GF-D8 (cell line): ENCODE measurements around the gene SSTR3.
"Not testable (repeated sequence)": the region's sequence is repeated elsewhere in the genome, so short reads cannot be mapped to it uniquely, and the experiment has no call there.

Source experiments
- DNase-seq: peaks from one replicate; lab custom pipeline; 2025; lab: John Stamatoyannopoulos, UW

SSTR3 gene

DNA sequence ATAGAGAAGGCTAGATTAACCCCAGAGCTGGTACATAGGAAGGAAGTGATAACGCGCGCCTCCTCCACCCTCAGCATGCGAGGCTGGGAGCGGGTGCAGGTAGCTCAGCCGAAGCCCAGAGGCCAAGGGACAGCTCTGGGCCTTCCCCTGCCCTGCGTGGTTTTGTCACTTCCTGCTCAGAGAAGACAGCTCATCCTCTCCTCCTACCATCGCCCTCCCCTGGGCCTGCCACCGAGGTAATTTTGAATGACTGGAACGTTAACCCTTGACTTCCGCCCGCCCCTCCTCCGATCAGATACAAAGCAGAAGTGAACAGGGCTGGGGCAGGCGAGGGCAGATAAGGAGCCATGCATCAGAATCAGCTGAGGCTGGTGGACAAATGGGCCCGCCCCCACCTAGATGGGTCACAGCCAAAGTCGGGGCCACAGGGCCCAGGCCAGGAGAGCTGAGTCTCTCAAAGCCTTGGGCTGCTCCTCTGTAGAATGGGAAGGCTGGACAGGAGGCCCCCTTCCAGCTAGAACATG lies 30.2 kb upstream of the SSTR3 start:
- DNase-seq, result peak; percentile 98

DNA sequence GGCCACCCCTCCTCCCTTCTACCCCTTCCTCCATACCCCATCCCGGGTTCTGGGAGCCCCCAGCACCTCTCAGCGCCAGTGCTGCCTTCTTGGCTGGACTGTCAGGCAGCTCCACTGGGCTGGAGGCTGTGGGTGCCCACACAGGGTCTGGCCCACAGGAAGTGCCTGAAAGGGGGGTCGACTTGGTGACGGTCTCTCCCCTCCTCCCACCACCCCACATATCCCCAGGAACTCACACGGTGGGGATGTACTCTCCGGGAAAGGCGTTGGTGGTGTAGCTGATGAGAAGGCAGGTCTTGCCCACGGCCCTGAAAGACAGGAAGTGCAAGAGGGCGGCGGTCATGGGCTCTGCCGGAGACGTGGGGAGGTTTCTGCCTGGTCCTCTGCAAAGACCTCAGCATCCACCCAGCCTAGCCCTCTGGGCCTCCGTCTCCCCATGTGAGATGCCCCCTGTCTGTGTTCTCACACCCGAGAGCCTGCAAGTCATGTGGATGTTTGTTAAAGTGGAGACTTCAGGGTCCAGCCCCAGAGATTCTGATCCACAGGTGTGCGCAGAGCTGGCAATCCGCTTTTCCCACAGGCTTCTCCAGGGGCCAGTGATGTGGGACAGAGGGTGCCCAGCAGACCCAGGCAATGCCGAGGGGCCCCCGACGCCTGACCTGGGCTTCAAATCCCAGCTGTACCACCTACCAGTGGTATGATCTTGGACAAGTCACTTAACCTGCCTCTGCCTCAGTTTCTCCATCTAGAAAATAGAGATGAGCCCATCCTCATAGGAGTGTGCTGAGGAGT lies 29.3 kb upstream of the SSTR3 start:
- DNase-seq, result no peak

DNA sequence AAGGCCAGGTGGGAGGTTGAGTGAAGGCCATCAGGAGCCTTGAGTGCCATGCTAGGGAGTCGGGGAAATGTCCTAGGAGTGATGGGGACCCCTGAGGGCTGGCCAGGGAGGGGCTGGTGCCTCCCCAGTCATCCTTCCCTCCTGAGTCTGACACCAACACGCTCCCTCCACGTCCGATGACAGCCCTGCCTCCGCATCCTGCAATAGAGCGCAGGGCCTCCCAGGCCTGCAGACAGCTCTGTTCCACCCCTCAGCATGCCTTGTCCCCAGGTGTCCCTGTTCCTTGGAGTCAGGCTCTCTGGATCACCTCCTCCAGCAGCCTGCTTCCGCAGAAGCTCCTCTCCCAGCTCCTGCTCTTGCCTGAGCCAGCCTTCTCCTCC lies 28.7 kb upstream of the SSTR3 start:
- DNase-seq, result no peak

DNA sequence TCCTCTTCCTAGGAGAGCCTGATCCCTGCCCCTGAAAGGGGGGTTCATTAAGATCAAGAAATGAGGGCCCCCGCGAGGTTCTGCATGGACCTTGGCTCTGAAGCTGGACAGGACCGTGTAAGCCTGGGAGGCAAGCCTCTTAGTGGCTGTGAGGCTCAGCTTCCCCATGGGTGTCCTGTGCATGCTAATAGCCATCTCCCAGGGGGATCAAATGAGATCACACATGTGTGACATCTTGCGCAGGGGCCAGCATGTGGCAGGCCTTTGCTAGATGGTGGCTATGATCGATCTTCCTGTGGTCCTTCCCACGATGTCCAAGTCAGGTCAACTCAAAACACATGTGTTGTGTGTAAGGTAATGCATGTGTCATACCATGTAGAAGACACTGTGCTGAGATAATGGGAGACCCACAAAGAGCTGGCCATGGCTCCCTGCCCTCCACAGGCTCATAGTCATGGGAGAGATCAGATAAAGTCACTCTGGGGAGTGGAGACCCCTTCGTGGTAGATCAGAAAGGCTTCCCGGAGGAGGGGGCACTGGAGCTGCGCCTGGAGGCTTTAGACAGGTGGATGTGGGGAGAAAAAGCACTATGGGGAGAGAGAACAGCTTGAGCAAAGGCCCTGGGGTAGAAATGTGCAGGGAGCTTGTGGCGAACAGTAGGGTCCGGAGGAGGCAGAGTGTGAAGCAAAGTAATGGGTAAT lies 28.1 kb upstream of the SSTR3 start:
- no peak for DNase-seq

DNA sequence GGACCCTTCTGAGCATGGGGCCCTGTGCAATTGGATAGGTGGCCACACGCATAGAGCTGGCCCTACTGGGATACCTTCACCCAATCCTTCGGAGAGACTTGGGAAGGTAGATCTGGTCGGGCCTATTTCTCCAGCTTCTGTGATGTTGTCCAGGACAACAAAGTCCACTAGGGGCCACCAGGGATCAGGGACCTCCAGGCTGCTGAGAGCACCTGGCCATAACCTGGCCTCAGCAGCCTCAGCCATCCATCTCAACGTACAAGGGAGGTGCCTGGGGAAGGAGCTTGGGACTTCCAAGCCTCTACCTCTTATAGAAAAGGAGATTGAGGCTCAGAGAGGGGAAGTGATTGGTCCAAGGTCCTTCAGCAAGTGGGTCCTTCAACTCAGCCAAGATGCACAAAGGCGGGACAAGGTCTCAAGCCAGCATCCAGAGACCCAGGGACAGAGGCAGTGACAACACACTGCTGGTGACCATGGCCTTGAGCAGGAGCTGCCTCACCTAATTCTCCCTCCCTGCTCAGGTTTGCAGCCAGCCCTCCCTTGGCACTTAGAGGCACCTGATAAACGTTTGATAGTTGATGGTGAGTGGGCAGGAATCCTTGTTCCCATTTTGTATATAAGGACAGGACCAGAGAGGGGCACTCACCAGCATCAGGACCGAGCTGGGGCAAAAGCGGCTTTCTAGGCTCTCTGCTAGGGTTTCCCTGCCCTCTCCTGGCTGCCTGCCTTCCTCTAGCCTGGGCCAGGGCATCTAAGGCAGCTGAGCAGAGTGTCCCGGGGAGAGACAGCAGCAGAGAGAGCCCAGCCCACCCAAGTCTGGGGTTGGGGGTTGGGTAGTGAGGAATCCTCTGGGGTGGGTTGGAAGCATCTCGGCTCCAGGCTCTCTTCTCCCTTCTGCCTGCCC lies 27.3 kb upstream of the SSTR3 start:
- no peak for DNase-seq

DNA sequence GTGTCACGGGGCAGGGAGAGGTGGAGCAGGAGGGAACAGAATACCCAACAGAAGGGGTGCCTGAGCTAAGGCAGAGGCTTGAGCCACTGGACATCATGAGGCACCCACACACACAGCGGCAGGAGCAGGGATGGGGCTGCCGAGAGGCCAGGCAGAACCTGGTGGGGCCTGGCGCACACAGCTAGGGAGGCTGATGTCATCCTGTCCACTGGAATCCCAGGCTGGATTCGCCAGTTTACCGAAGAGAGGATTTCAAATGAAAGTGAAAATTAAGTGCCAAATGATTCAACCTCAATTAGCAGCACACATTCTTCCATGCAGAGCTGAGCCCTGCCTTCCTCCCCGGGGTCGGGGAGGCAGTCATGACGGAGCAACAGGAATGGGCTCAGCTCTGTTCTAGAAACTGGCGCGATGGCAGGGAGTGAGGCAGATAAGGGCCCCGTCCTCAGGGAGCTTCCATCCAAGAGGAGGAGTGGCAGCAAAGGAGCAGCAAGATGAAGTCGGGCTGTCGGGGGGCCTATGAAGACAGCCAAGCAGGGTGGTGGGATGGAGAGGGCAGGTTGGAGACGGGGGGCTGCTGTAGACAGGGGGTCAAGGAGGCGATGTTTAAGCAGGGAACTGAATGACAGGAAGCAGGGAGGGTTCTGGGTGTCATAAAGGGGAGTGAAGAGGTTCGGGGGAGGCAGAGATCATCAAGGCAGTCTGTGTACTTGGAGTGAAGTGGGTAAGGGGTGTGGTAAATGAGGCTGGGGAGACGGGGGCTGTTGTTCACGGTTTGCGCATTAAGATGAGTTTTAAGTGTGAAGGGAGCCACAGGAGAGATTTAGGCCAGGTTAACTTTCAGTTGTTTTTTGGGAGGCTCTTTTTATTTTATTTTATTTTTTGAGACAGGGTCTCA lies 25.3 kb upstream of the SSTR3 start:
- no peak for DNase-seq

DNA sequence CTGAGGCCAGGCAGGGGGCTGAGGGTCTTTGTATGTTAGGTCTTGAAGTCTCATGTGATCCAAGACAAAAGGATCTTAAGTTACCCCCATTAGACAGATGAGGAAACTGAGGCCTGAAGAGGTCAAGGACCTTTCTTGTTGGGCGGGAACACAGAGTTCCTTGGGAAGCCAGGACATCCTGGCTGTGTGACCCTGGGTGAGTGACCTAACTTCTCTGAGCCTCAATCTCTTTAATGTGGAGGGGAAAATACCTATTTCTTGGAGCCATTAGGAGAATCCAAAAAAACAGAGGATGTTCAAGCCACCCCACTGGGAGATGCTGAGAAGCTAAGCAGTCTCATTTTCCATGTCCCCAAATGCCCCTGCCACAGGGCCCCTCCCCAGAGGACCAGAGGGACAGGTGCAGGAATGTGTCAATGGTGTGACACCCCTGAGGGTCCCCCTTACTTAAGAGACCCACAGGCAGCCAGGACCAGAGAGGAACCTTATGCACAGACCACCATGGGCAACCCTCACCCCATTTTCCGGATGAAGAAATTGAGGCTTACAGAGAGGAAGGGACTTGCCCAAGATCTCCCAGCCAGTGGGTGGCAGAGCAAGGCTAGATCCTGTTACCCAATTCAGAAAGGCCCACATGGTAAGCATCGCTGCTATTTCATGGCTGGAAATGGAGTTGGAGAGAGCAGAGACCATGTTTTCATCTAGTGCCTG lies 23.8 kb upstream of the SSTR3 start:
- DNase-seq, result peak; percentile 4

DNA sequence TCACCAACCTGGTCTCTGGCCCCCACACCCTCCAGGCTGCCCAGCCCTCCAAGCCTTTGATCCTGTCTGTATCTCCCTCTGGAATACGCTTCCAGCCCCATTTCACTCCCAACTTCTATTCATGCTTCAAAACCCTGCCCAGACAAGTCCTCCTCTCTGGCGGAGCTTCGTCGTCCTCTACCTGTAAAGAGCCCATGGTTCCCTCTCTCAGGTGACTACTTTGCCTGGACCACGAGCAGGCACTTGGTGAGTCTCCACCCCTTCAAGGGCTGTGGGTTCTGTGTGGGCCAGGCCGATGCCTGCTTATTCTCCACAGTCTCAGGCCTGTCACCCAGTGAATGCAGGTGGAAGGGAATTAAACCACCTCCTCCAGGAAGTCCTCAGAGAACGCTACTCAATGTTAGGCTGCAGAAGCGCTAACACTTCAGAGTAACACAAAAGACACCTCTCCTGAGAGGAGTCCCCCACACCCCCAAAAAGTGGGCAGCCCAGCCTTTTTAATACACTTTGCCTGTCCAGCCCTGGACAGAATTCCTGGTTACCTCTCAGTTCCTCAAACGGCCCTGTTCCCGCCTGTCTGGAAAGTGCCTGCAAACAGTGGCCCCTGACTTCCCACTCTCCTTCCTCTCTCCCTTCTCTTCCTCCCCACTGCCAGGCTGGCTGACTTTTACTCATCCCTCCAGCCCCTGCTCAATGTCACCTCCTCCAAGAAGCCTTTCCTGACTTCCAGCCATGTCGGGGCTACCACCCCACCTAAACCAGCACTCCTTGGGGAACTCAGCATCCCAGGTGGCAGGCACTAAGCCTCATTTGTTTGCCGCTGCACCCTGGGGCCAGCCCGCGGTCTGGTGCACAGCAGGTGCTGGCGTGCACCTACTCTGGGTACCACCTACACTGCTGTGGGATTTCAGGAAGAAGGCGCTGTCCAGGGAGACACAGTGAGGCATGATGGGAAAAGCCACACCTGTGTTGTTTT lies 22.7 kb upstream of the SSTR3 start:
- no peak for DNase-seq

DNA sequence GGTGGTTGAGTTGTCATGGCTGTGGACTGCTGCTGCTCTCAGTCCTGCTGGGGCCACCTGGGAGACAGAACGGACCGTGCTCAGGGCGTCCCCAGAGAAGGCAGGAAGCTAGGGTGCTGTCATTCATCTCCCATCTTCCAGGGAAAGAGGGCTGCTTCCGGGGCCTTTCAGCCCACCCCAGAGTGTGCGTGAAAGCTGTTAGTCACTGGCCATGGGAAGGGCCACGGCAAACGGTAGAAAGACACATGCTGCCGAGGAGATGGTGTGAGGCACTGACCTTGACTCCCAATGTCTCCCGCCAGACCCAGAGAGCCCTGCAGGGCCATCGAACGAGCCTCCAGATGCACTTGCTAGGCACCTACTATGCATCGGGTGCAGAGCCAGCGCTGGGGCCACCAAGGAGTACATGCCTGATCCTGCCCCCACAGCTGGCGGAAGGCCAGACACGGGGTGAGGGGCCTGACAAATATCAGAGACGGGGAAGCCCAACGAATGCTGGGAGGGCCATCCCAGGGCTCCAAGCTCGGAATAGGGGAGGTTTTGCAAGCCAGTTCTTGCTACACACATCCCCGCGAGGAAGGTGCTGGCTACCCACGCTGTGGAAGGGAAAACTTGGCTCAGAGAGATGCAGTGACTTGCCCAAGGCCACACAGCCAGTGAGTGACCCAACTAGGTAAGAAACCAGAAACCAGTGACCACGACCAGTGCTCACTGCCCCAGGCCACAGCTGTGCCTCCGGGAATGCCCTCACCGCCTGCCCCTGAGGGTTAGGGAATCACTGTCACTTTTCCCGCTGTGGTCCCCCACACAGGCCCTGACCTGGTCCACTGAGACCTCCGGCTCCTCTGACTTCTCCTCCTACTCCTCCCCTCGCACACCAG lies 21.7 kb upstream of the SSTR3 start:
- no peak for DNase-seq

DNA sequence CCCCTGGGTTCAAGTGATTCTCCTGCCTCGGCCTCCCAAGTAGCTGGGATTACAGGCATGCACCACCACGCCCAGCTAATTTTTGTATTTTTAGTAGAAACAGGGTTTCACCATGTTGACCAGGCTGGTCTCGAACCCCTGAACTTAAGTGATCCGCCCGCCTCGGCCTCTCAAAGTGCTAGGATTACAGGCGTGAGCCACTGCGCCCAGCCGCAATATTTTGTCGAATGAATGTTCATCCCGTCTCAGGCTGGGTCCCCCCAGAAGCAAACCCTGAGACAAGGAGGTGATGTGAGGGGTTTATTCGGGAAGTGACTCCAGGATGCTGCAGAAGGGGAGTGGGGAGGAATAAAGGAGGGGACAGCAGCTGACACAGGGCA lies 21.1 kb upstream of the SSTR3 start:
- not testable (repeated sequence) for DNase-seq

DNA sequence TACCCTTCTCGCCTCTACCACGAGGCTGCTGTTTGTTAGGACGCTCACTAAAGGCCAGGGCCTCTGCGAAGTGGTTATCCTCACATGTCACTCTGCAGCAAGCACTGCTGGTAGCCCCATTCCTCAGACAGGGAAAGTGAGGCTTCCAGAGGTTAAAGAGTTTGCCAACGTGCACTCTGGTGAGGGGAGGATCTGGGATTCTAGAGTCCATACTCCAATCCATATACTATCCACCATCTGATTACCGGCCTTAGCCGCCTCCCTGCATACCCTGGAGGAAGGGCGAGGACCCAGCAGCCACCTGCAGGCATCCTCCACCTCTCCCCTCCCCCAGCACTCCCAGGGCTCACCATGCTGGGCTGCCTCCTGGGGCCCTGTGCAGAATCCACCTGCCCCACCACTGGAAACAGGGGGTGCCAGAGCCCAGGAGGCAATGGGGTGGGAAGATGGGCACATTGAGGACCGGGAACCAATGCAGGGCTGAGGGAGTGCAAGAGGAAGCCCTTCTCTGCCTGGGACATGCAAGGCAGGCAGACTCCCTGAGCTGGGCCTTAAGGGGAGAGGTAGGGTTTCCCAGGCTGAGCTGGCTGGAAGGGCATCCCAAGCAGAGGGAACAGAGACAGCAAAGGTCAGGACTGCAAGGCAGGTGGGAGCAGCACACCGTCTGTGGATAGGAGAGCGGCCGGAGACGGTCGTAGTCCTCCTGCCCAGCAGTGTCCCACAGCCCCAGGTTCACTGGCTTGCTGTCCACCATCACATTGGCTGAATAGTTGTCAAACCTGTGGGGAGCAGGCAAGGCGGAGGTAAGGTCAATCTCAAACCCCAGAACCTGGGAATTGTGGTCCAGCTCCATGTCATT lies 20.1 kb upstream of the SSTR3 start:
- no peak for DNase-seq

DNA sequence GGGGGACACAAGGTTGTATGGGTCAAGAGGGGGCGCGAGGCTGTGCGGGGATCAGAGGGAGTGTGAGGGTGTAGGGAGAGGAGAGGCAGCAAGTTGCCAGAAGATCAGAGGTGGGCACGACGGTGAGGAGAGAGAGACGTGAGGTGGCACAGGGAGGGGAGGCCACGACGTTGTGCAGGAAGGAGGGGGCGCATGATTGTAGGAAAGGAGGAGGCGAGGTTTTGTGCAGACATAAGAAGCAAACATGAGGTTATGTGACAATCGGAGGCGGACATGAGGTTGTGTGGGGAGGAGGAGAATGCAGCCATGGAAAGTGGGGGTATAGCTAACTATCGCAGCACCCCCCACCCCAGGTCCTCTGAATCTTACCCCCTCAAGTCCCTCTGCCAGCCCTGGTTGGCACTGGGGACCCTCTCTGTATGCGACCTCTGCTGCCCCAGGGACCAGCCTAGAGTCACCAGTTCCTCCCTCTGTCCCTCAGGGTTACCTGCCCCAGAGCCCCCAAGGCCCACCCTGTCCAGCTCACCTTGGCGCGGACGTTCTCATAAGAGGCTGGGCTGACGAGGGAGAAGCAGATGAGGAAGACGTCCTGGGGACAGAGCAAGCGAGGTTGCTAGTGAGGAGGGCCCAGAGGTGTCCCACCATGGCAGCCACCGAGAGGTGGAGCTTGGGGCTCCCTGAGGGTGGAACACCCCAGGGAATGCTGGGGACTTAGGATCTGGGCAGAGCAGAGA lies 19.3 kb upstream of the SSTR3 start:
- DNase-seq, result no peak

DNA sequence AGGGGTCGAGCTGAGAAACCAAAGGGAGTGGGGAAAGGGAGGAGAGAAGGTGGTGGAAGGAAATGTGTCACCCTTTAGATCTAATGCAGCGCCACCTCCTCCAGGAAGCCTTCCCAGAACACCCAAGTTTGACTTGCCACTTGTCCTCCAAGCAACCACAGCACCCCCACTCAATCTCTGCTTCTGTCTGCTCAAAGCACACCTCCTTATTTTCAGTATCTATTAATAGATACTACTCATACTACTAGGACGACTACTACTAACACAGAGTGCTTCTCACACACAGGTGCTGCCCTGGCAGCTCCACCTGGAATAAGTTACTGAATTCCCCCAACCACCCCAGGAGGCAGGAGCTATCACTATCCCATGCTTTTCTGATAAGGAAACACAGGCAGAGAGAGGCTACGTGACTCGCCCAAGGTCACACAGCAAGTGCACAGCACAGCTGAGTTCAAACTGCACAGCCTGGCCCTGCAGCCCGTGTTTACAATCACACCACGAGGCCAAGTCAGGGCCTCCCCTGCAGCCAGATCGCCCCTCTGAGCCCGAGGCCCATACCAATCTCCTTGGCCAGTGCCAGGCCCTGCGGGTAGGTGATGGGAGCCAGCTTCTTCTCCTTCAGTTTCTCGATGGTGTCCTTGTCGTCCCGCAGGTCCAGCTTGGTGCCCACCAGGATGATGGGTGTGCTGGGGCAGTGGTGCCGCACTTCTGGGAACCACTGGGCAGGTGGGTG lies 18.6 kb upstream of the SSTR3 start:
- no peak for DNase-seq

DNA sequence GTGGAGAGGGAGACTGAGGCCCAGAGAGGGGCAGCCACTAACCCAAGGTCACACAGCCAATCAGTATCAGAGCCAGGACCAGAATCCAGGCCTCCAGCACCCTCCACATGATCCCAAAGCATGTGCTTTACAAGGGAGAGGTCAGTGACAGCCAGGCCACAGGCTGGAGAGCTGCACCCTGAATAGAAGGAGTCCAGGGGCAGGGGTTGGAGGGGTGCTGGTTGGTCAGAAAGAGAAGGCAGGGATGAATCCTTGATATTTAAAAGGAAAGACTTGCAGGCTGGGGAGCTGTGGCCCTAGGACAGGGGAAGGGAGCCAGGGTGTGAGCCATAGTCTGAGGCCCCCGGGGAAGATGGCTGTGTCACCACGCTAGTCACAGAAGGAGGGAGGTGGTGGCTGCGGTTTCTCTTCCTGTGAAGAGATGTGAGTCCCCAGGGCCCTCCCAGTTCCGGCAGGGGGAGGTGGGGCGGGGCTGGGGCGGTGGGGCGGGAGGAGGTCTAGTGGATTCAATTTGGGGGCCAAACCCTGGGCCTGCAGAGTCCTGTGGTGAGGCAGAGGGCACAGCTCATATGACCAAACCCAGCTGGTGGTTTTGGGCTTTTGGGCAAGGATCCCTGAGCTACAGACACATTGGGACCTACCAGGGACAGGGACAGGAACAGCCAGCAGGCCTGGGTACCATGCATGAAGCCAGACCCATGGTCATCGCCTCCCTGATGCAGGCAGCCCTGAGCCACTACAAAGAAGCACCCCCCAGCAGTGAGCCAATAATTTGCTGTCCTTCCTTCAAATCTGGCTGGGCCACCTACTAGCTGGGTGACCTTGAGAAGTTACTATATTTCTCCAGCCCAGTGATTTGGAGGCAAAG lies 17.8 kb upstream of the SSTR3 start:
- peak; percentile 79 for DNase-seq
